Measurements from ENCODE around the gene CFLAR.

CFLAR gene

GRCh38 chr2:201127152-201127511 is 11.2 kb downstream of the CFLAR start:
- peak overlapping the region; percentile 54 for H3K4me3 ChIP-seq (ENCODE audit: low read length)
- no peaks in the 10 kb centered on the region for H3K9me3 ChIP-seq (replicated peaks; ENCODE audit: insufficient read depth, low read length)
- H3K9me2 ChIP-seq (replicated peaks; ENCODE audit: insufficient read depth, low read length) = no peaks in the 10 kb centered on the region
- peaks cover 76% of the 10 kb centered on the region for H3F3A ChIP-seq (ENCODE audit: insufficient read depth, low read length)
- H3K79me2 ChIP-seq (ENCODE audit: low read length) = peaks cover 86% of the 10 kb centered on the region
- peak overlapping the region; percentile 96 for H3K27ac ChIP-seq (ENCODE audit: low read length)
- H3K4me1 ChIP-seq (ENCODE audit: low read length) = peaks cover 86% of the 10 kb centered on the region
- no peaks in the 10 kb centered on the region for H4K20me1 ChIP-seq (ENCODE audit: insufficient read depth, low read length)
- TF ChIP-seq EZH2phosphoT487 (IDR thresholded peaks at IDR 0.05; ENCODE audit: low read length) = no peak
- DNase-seq = peak; percentile 45
- H3K27me3 ChIP-seq (replicated peaks; ENCODE audit: insufficient read depth, low read length) = no peaks in the 10 kb centered on the region
- peak overlapping the region; percentile 73 for H3K4me2 ChIP-seq (ENCODE audit: low read depth, low read length)
- H2AFZ ChIP-seq (ENCODE audit: low read length) = no peak overlapping the region
- no peaks in the 10 kb centered on the region; the same call in 1 of the 2 replicates for H3K36me3 ChIP-seq (replicated peaks; ENCODE audit: insufficient read depth, low read length)
- H3K9ac ChIP-seq (ENCODE audit: low read length) = peak overlapping the region; percentile 97

GRCh38 chr2:201127570-201127969 is 11.6 kb downstream of the CFLAR start:
- Histone ChIP-seq H3K36me3 (replicated peaks; ENCODE audit: insufficient read depth, low read length) (no peaks in the 10 kb centered on the region; the same call in 1 of the 2 replicates), H3K9me2 (replicated peaks; ENCODE audit: insufficient read depth, low read length) (no peaks in the 10 kb centered on the region), H3K9ac (ENCODE audit: low read length) (peak overlapping the region; percentile 97), H3K79me2 (ENCODE audit: low read length) (peaks cover 85% of the 10 kb centered on the region), H3F3A (ENCODE audit: insufficient read depth, low read length) (peaks cover 72% of the 10 kb centered on the region), H3K4me1 (ENCODE audit: low read length) (peaks cover 84% of the 10 kb centered on the region), H4K20me1 (ENCODE audit: insufficient read depth, low read length) (no peaks in the 10 kb centered on the region), H2AFZ (ENCODE audit: low read length) (no peak overlapping the region), H3K9me3 (replicated peaks; ENCODE audit: insufficient read depth, low read length) (no peaks in the 10 kb centered on the region), H3K27ac (ENCODE audit: low read length) (peak overlapping the region; percentile 96), H3K27me3 (replicated peaks; ENCODE audit: insufficient read depth, low read length) (no peaks in the 10 kb centered on the region), H3K4me3 (ENCODE audit: low read length) (peak overlapping the region; percentile 54), H3K4me2 (ENCODE audit: low read depth, low read length) (peak overlapping the region; percentile 73)
- TF ChIP-seq EZH2 (optimal IDR thresholded peaks at IDR 0.05; ENCODE audit: low read depth, low read length) (no peak), EZH2phosphoT487 (IDR thresholded peaks at IDR 0.05; ENCODE audit: low read length) (no peak), CTCF (IDR thresholded peaks at IDR 0.05; ENCODE audit: low read length) (no peak)
- DNase-seq = peak; percentile 52

- H3F3A ChIP-seq (ENCODE audit: insufficient read depth, low read length) = peaks cover 67% of the 10 kb centered on the region
Measured at GRCh38 chr2:201128033-201128432, 12.1 kb downstream of the CFLAR start.

GRCh38 chr2:201128933-201129505 is 13.1 kb downstream of the CFLAR start:
- peak; percentile 11 for DNase-seq
- no peaks in the 10 kb centered on the region for H3K9me2 ChIP-seq (replicated peaks; ENCODE audit: insufficient read depth, low read length)
- peaks cover 88% of the 10 kb centered on the region for H3K79me2 ChIP-seq (ENCODE audit: low read length)
- H2AFZ ChIP-seq (ENCODE audit: low read length) = no peak overlapping the region
- H3K27me3 ChIP-seq (replicated peaks; ENCODE audit: insufficient read depth, low read length) = no peaks in the 10 kb centered on the region
- TF ChIP-seq CTCF (IDR thresholded peaks at IDR 0.05; ENCODE audit: low read length) (no peak), EZH2 (optimal IDR thresholded peaks at IDR 0.05; ENCODE audit: low read depth, low read length) (no peak), EZH2phosphoT487 (IDR thresholded peaks at IDR 0.05; ENCODE audit: low read length) (no peak)
- H3K36me3 ChIP-seq (replicated peaks; ENCODE audit: insufficient read depth, low read length) = no peaks in the 10 kb centered on the region; the same call in 1 of the 2 replicates
- H3K9ac ChIP-seq (ENCODE audit: low read length) = peak overlapping the region; percentile 97
- H4K20me1 ChIP-seq (ENCODE audit: insufficient read depth, low read length) = no peaks in the 10 kb centered on the region
- peak overlapping the region; percentile 26 for H3K4me3 ChIP-seq (ENCODE audit: low read length)
- H3K27ac ChIP-seq (ENCODE audit: low read length) = peak overlapping the region; percentile 96
- H3K9me3 ChIP-seq (replicated peaks; ENCODE audit: insufficient read depth, low read length) = no peaks in the 10 kb centered on the region
- peaks cover 74% of the 10 kb centered on the region for H3K4me1 ChIP-seq (ENCODE audit: low read length)
- H3F3A ChIP-seq (ENCODE audit: insufficient read depth, low read length) = peaks cover 57% of the 10 kb centered on the region
- H3K4me2 ChIP-seq (ENCODE audit: low read depth, low read length) = peak overlapping the region; percentile 73

More at GRCh38 chr2:201128033-201128432, 12.1 kb downstream of the CFLAR start:
- Histone ChIP-seq H3K27me3 (replicated peaks; ENCODE audit: insufficient read depth, low read length) (no peaks in the 10 kb centered on the region), H3K4me2 (ENCODE audit: low read depth, low read length) (peak overlapping the region; percentile 73), H3K79me2 (ENCODE audit: low read length) (peaks cover 85% of the 10 kb centered on the region), H3K4me1 (ENCODE audit: low read length) (peaks cover 83% of the 10 kb centered on the region), H3K4me3 (ENCODE audit: low read length) (peak overlapping the region; percentile 54), H2AFZ (ENCODE audit: low read length) (no peak overlapping the region), H3K27ac (ENCODE audit: low read length) (peak overlapping the region; percentile 96), H3K9ac (ENCODE audit: low read length) (peak overlapping the region; percentile 97), H4K20me1 (ENCODE audit: insufficient read depth, low read length) (no peaks in the 10 kb centered on the region), H3K9me2 (replicated peaks; ENCODE audit: insufficient read depth, low read length) (no peaks in the 10 kb centered on the region), H3K9me3 (replicated peaks; ENCODE audit: insufficient read depth, low read length) (no peaks in the 10 kb centered on the region), H3K36me3 (replicated peaks; ENCODE audit: insufficient read depth, low read length) (no peaks in the 10 kb centered on the region; the same call in 1 of the 2 replicates)
- no peak for DNase-seq
- TF ChIP-seq EZH2 (optimal IDR thresholded peaks at IDR 0.05; ENCODE audit: low read depth, low read length) = no peak
